Activated CD8-positive, alpha-beta memory T cell treated with anti-CD3 and anti-CD28 coated beads, Interleukin-2, amount 50 U/mL, for 24 hours (primary cell): Measurements from ENCODE around the gene NFIB.

Experiments
- DNase-seq: peaks from one replicate; pipeline ENCODE4 v3.0.0-alpha.2; 2020; ENCODE audit errors: extremely low read depth

NFIB gene

DNA sequence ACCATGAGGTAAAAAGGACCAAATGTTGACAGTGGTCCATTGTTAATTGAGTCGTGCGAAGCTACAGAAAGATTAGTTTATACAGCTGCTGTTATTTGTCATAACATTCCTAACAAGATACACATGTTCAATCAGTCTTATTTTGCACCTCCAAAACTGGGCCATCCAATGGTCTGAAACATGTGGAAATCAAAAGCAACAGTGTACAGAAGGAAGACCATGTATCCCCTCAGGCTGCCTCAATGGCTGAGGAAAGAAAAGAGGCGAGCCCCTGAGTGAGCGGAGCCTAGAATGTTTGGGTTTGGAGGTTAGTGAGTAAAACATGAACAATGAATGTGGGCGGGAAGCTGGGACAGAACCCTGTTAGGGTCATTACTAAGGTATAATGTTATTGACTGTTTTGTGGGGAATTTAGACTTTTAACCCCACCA, 35.6 kb downstream of the NFIB start:
- no peak for DNase-seq

DNA sequence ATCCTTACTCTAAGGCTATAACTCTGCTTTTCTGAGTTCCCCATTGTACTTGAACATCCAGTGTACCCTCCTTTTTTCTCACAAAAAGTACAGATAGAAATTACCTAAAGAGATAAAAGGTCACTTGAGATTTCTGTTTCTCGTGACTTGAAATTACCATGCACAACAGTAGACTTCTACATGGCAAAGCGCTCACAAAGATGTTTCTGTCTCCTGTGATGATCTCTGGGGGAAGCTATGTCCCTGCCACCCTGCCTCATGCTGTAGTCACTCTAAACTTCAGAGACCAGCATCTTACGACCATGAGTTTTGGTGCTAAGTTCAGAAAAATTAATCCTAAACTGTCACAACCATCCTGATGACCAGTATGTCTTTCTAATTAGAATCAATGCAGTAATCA, 36.2 kb downstream of the NFIB start:
- DNase-seq: no peak

DNA sequence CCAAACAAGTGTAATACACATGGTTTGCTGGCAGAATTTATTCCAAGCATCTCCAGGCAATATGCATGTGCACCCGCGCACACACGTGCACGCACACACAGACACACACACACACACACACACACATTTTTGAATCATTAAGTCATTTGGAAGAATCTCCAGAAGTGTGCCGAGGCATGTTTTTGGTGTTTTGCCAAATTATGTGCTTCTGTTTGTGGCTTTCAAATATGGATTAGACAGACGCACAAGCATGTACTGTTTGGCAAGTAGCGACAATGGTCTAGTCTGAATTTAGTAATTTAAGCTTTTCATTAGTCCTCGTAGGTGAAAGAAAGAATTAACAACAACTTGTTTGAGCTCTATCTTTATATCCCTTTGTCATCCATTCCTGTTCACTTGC, 36.7 kb downstream of the NFIB start:
- no peak for DNase-seq

GRCh38 chr9:14275331-14275730, 38.6 kb downstream of the NFIB start:
- no peak for DNase-seq

GRCh38 chr9:14273696-14274121, 40.2 kb downstream of the NFIB start:
- DNase-seq: no peak

DNA sequence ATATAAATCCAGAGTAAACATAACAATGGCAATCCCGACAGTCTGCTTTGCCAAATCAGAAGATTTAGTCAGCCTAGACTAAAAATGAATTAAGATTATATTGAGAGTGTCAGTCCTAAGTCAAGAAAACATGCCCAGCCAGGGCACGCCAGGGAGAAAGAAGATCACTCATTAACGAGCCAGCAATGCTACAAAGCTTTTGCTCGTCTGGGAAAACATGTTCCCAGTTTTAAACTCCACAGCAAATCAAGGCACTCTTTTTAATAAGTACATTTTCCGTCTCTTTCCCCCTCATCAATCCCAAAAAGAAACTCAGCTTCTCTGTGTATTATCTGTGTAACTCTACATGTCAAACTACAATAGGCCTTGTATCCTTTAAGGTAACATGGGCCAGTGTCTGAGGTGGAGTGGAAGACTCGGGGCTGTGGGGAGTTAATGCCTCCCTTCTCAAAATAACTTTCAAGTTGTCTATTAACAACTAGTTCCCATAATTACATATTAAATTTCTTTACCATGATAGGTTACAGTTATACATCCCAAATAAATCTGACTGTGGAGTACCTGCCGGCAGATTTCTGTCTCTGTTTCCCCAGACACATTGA, 40.9 kb downstream of the NFIB start:
- no peak for DNase-seq

GRCh38 chr9:14271093-14271673, 42.8 kb downstream of the NFIB start:
- DNase-seq: no peak

DNA sequence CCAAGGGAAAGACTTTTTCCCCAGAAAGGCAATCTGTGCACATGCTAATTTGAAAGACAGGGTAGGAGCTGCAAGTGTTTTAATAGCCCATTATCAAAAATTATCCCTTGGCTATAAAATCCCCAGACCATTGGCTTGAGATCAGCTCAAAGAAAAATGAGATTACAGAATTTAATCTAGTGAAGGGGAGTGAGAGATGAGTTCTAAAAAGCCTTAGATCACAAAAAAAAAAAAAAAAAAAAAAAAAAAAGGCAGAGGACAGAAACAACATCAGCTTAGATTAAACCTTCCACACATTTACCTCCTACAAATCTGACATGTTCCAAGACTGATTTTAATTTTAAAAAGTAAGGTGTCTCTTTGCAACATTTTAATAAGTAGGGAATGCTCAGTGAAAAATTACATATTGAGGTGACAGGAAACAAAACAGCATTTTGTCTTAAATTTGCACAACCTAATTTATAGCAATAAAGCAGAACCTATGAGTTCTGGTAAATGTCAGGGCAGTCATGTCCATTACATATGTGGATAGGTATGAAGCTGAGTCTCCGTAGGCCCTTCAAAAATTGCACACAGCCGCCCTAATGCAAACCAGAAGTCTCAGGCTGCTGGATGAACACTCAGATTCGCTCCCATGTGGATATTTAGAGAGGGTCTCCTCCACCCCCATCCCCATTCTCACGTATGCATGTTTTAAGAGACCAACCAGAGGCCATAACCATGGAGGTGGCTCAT, 43.4 kb downstream of the NFIB start:
- DNase-seq: no peak

DNA sequence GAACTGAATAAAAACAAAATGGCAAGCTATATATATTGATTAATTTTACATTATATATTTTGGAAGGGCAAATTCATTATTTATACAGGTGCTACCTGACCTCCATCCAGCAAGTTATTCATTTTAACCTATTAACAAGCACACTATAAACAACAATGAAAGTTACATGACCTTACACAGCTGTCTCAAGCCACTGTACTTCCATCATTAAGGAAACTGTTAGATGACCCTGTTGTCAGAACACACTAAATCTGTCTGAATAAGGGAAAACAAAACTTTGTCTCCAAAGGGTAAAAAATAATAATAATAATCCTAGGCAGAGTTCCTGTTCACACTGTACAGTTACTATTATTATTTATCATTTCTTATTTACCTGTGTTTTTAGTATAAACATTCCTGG, 44.0 kb downstream of the NFIB start:
- no peak for DNase-seq

- DNase-seq: no peak
These were observed 50.0 kb downstream of the NFIB start for GRCh38 chr9:14263707-14264483.

- DNase-seq: no peak
These were observed 51.1 kb downstream of the NFIB start for GRCh38 chr9:14262827-14263226.

GRCh38 chr9:14261616-14262015, 52.3 kb downstream of the NFIB start:
- DNase-seq: no peak

DNA sequence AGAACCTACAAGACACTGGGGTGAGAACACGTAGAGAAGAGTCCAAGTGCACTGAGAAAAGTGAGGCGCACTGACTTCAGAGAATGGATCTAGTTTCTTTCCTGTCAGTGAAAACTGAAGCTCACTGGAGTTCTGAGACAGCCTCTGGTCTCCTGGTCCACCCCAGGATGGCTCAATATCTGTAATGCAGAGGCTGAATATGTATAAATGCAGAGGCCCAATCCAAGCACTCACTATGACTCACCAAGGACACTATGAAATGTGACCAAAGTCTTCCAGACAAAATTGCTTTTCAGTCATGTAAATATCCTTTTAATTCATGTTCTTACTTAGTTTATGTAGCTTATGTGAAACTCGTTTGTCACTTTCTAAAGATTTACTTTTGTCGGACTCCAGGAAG, 53.8 kb downstream of the NFIB start:
- no peak for DNase-seq

DNA sequence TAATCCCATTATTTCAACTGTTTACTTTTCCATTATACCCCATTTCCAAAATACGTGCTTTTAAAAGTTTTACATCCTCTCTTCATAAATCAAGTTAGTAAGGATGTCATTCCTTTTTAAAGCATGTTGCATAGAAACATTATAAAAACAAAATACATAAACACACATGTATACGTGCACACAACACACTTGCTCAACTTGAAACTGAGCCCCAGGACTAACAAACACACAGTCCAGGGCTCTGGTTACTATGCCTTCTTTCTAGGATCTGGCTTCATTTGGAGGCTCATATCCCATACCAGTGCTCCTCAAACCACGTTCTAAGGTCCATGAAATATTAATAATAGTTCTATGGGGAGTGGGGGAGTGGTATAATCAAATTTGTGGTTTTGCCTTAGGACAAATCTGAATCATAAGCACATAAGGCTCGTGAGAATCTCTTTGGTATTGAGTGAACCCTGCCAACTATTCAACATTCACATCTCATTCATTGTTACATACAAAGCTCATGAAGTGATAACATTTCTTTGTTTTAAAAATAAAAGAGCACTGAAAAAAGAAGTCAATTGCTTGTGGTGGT, 55.2 kb downstream of the NFIB start:
- no peak for DNase-seq

- DNase-seq: no peak
These were observed 55.8 kb downstream of the NFIB start for GRCh38 chr9:14258156-14258555.

- DNase-seq: no peak
These were observed 57.4 kb downstream of the NFIB start for GRCh38 chr9:14256588-14256987.

- no peak for DNase-seq
These were observed 62.5 kb downstream of the NFIB start for GRCh38 chr9:14251154-14252071.

DNA sequence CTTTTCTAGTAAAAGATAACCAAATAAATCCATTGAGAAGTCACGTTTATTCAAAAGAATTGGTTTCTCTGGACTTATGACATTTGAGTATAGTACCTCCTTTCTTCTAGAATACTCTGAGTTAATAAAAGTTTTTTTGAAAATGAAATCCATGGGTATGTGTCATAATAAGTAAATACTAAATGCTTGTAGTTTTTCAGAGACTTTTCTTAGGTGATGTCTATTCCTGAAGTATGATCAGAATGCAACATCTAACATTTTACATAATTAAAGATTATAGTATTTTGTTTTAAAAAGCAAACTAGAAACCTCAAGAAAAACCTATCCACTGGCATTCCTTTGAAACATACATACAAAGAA, 63.2 kb downstream of the NFIB start:
- DNase-seq: no peak

DNA sequence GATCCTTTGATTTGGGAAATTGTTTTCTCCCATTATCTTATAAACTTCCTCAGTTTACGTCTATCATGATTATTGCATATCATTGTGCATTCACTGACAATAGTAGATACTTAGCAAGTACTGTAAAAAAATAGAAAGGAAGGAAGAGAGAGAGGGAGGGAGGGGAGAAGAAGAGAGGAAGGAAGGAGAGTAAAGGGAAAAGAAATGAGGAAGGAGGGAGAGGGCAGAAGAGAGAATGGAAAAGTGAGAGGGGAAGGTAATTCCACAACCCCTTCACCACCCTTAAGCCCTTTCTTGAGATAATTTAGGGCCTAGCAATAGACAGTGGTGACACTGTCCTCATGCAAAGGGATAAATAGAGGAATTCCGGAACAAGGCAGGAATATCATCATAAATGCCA, 64.4 kb downstream of the NFIB start:
- no peak for DNase-seq

DNA sequence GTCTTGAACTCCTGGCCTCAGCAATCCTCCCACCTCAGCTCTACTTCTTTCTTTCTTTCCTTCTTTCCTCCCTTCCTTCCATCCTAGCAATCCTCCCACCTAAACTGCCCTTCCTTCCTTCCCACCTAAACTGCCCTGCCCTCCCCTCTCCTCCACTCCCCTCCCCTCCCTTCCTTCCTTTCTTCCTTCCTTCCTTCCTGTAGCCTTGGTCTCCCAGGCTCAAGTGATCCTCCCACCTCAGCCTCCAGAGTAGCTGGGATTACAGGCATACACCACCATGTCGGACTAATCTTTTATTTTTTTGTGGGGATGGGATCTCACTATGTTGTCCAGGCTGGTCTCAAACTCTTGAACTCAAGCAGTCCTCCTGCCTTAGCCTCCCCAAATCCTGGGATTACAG, 65.8 kb downstream of the NFIB start:
- DNase-seq: no peak

DNA sequence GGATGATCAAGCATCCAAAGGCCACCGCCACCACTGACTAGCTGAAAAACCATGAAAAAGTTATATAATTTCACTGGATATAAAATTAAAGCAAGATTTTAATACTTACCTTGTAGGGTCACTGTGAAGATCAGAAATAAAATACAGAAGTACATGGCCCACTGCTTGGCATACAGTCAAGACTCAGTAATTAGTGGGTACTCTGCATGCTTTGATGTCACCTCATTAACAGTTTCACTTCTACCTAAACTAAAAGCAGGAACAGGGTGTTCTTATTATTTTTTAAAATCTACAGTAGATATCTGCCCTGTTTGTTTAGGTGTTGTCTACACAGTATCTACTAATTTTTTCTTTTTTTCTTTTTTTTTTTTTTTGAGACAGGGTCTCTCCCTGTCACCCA, 66.4 kb downstream of the NFIB start:
- no peak for DNase-seq
